HEK293 (cell line): Measurements from ENCODE around the gene PC.

Source experiments
- CTCF ChIA-PET: fragments of 350-600 bp; formaldehyde crosslinking; extraction: SDS; loops from one replicate; lab custom pipeline; 2021; ENCODE audit warnings: antibody characterized with exemption; lab: Yijun Ruan, JAX
- POLR2A ChIA-PET: fragments of 300-600 bp; formaldehyde crosslinking; extraction: SDS; loops from one replicate; lab custom pipeline; 2020; ENCODE audit warnings: antibody characterized with exemption, inconsistent platforms; lab: Yijun Ruan, JAX
- H3K27ac ChIP-seq: fragments of 200-500 bp; sonication (Bioruptor generic); 2 replicates; pipeline ENCODE4 v1.5.1; 2014; ENCODE audit warnings: low read depth, low read length, control low read depth, inconsistent platforms; ENCODE audit errors: extremely low read depth
- H3K36me3 ChIP-seq, 2 experiments: fragments of 200-500 bp in 1 of 2; sonication (Bioruptor generic) in 1 of 2; 1 replicate in 1 of 2; 2 replicates in 1 of 2; pipeline ENCODE4 v1.5.1; 2014 to 2017; ENCODE audit warnings: inconsistent platforms in 2 of 2, low read length in 2 of 2; ENCODE audit not compliant: control insufficient read depth in 2 of 2, insufficient read depth in 1 of 2
- H3K4me1 ChIP-seq: fragments of 200-500 bp; sonication (Bioruptor generic); 2 replicates; pipeline ENCODE4 v1.5.1; 2014; ENCODE audit warnings: mild to moderate bottlenecking, low read length, inconsistent platforms; ENCODE audit not compliant: control insufficient read depth, insufficient read depth
- H3K4me3 ChIP-seq: 2 replicates; pipeline ENCODE4 v1.5.1; 2011; ENCODE audit warnings: low read depth, mild to moderate bottlenecking, control low read depth, low read length, moderate library complexity
- H3K9me3 ChIP-seq: fragments of 200-500 bp; sonication (Bioruptor generic); 2 replicates; pipeline ENCODE4 v1.5.1; 2014; ENCODE audit warnings: low read depth, low read length, inconsistent platforms; ENCODE audit not compliant: control insufficient read depth, insufficient read depth
- ELK4 ChIP-seq: IDR thresholded peaks from 2 replicates; pipeline ENCODE4 v1.6.1; 2011; ENCODE audit warnings: mild to moderate bottlenecking, low read depth, low read length, borderline replicate concordance
- HOXD13 ChIP-seq: sonication (generic); formaldehyde crosslinking; IDR thresholded peaks from 2 replicates; pipeline ENCODE4 v1.8.0; 2022; ENCODE audit warnings: missing genetic modification reagents, borderline replicate concordance
- KLF8 ChIP-seq: fragments of 450-650 bp; formaldehyde crosslinking; IDR thresholded peaks from 2 replicates; pipeline ENCODE4 v1.5.1; 2016; ENCODE audit warnings: missing biosample characterization, missing genetic modification characterization
- SP3 ChIP-seq: fragments of 450-650 bp; formaldehyde crosslinking; IDR thresholded peaks from 2 replicates; pipeline ENCODE4 v1.5.1; 2016; ENCODE audit warnings: missing biosample characterization, missing genetic modification characterization
- ZBTB10 ChIP-seq: fragments of 450-650 bp; formaldehyde crosslinking; IDR thresholded peaks from 2 replicates; pipeline ENCODE4 v1.5.1; 2016; ENCODE audit warnings: missing biosample characterization, missing genetic modification characterization
- ZBTB20 ChIP-seq: fragments of 450-650 bp; formaldehyde crosslinking; IDR thresholded peaks from 2 replicates; pipeline ENCODE4 v1.5.1; 2016; ENCODE audit warnings: missing biosample characterization, missing genetic modification characterization
- ZBTB48 ChIP-seq: fragments of 450-650 bp; formaldehyde crosslinking; IDR thresholded peaks from 2 replicates; pipeline ENCODE4 v1.5.1; 2016; ENCODE audit warnings: missing biosample characterization, missing genetic modification characterization
- ZBTB7A ChIP-seq: fragments of 450-650 bp; formaldehyde crosslinking; IDR thresholded peaks from 2 replicates; pipeline ENCODE4 v1.5.1; 2016; ENCODE audit warnings: low read depth, missing biosample characterization, missing genetic modification characterization
- ZIC2 ChIP-seq: fragments of 450-650 bp; formaldehyde crosslinking; IDR thresholded peaks from 2 replicates; pipeline ENCODE4 v1.5.1; 2016; ENCODE audit warnings: missing biosample characterization, missing genetic modification characterization
- ZNF132 ChIP-seq: fragments of 450-650 bp; formaldehyde crosslinking; IDR thresholded peaks from 2 replicates; pipeline ENCODE4 v1.5.1; 2017; ENCODE audit warnings: missing biosample characterization, missing genetic modification characterization, borderline replicate concordance
- ZNF214 ChIP-seq: fragments of 450-650 bp; formaldehyde crosslinking; IDR thresholded peaks from 2 replicates; pipeline ENCODE4 v1.5.1; 2017; ENCODE audit warnings: missing biosample characterization, mild to moderate bottlenecking, missing genetic modification characterization, borderline replicate concordance
- ZNF266 ChIP-seq: fragments of 450-650 bp; formaldehyde crosslinking; IDR thresholded peaks from 2 replicates; pipeline ENCODE4 v1.5.1; 2016; ENCODE audit warnings: missing biosample characterization, missing genetic modification characterization, low read depth
- ZNF292 ChIP-seq: fragments of 450-650 bp; formaldehyde crosslinking; IDR thresholded peaks from 2 replicates; pipeline ENCODE4 v1.5.1; 2016; ENCODE audit warnings: low read depth, missing biosample characterization, missing genetic modification characterization, borderline replicate concordance
- ZNF302 ChIP-seq: fragments of 450-650 bp; formaldehyde crosslinking; IDR thresholded peaks from 2 replicates; pipeline ENCODE4 v1.5.1; 2016; ENCODE audit warnings: missing biosample characterization, missing genetic modification characterization, low read depth
- ZNF398 ChIP-seq: fragments of 450-650 bp; formaldehyde crosslinking; IDR thresholded peaks from 2 replicates; pipeline ENCODE4 v1.5.1; 2017; ENCODE audit warnings: missing biosample characterization, missing genetic modification characterization
- ZNF501 ChIP-seq: fragments of 450-650 bp; formaldehyde crosslinking; IDR thresholded peaks from 2 replicates; pipeline ENCODE4 v1.5.1; 2016; ENCODE audit warnings: missing biosample characterization, missing genetic modification characterization
- ZNF580 ChIP-seq: fragments of 450-650 bp; formaldehyde crosslinking; IDR thresholded peaks from 2 replicates; pipeline ENCODE4 v1.5.1; 2016; ENCODE audit warnings: missing biosample characterization, missing genetic modification characterization
- ZNF624 ChIP-seq: fragments of 450-650 bp; formaldehyde crosslinking; IDR thresholded peaks from 2 replicates; pipeline ENCODE4 v1.5.1; 2017; ENCODE audit warnings: missing biosample characterization, missing genetic modification characterization
- ZNF639 ChIP-seq: fragments of 450-650 bp; formaldehyde crosslinking; IDR thresholded peaks from 2 replicates; pipeline ENCODE4 v1.5.1; 2016; ENCODE audit warnings: missing biosample characterization, missing genetic modification characterization
- ZSCAN5A ChIP-seq: fragments of 450-650 bp; formaldehyde crosslinking; IDR thresholded peaks from 2 replicates; pipeline ENCODE4 v1.5.1; 2016; ENCODE audit warnings: missing biosample characterization, missing genetic modification characterization

Gene PC

GRCh38 chr11:66868082-66868725, 90.0 kb downstream of the PC start:
- Histone ChIP-seq H3K27ac (no peak overlapping the region), H3K36me3 (peaks cover 0 to 26% of the 10 kb centered on the region in 2 experiments; a peak in 1 of 3 replicates), H3K4me3 (no peak overlapping the region), H3K9me3 (no peaks in the 10 kb centered on the region), H3K4me1 (no peaks in the 10 kb centered on the region)
- TF ChIP-seq ZBTB7A (tag by site-specific recombination) (no peak), SP3 (tag by site-specific recombination) (no peak), ZNF398 (tag by site-specific recombination) (no peak), ZSCAN5A (tag by site-specific recombination) (no peak), ELK4 (no peak), HOXD13 (no peak), ZNF302 (tag by site-specific recombination) (no peak), ZNF624 (tag by site-specific recombination) (no peak), ZBTB20 (no peak), ZNF292 (no peak), ZNF214 (tag by site-specific recombination) (no peak), ZNF132 (tag by site-specific recombination) (no peak), ZBTB10 (tag by site-specific recombination) (no peak), KLF8 (tag by site-specific recombination) (no peak), ZNF266 (no peak), ZNF639 (tag by site-specific recombination) (no peak), ZBTB48 (no peak), ZNF580 (tag by site-specific recombination) (no peak), ZIC2 (tag by site-specific recombination) (no peak), ZNF501 (tag by site-specific recombination) (no peak)
- CTCF ChIA-PET, result interaction anchor here (0.5 kb wide), 1 partner anchor 16 kb away, joined by 3 read pairs; no protein-coding TSS in a partner anchor
- POLR2A ChIA-PET, result interaction anchor here (1.1 kb wide), 1 partner anchor 25 kb away, joined by 3 read pairs; the partner anchor contains the start of gene RCE1
